ENCODE measurements around the gene NCAPD3. TPM values are rescaled to one million over a fixed set of nuclear protein-coding genes. Genes with fewer than 3 reads are reported as not detected.

The NCAPD3 gene
- total RNA-seq, 1 experiment from 2014 or later: 52.2 TPM

DNA sequence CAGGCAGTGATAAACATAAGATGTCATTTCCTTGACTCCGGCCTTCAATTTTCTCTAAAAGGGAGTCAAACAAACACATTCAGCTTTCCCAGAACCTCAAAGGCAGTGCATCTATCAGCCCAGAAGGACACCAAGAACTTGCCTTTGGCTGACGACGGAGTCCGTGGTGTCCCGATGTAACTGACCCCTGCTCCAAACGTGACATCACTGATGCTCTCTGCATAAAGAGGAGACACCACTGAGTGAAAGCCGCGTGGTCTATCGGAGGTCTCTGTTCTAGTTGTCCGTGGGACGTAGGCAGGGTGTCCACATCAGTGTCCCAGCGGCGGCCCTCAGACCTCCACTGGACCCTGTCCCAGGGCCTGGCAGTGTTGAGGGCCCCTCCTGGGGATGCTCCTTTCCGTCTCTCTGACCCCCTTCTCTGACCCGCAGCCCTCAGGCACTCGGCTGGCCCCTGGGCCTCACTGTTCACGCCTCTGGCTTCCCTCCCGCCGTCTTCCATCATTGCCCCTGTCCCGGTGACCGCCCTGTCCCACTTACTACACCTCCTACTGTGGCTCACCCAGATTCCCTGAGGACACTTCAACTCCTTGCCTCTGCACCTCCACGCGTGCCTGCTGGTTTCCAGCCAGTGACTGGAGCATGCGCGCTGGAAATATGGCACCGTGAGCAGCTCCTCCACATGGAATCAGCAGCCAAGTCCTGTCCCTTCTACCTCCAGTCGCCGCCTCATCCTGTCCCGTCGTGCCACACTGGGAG lies 70.4 kb downstream of the NCAPD3 start:
- Histone ChIP-seq H2AK5ac (ENCODE audit: insufficient read length, low read length) (no peak overlapping the region), H2BK20ac (ENCODE audit: low read depth, low read length, poor library complexity, severe bottlenecking) (no peak overlapping the region), H4K8ac (replicated peaks; ENCODE audit: insufficient read length, low read depth, low read length) (no peak overlapping the region), H3K79me1 (ENCODE audit: insufficient read depth, low read depth, low read length, poor library complexity, severe bottlenecking) (no peaks in the 10 kb centered on the region), H2BK5ac (ENCODE audit: insufficient read length, low read length) (no peak overlapping the region), H3K23me2 (ENCODE audit: insufficient read length, low read depth, low read length, poor library complexity, severe bottlenecking) (no peaks in the 10 kb centered on the region), H3K14ac (ENCODE audit: insufficient read depth, low read length) (no peak overlapping the region), H3T11ph (ENCODE audit: low read length) (no peak overlapping the region), H3K18ac (ENCODE audit: insufficient read length, low read depth, low read length) (no peak overlapping the region), H4K5ac (ENCODE audit: insufficient read length, low read depth, low read length) (no peak overlapping the region), H3K79me2 (ENCODE audit: insufficient read depth, low read length) (no peaks in the 10 kb centered on the region), H2AFZ (ENCODE audit: low read length) (no peak overlapping the region), H3K23ac (ENCODE audit: insufficient read length, low read depth, low read length) (no peak overlapping the region), H3K56ac (ENCODE audit: insufficient read length, low read depth, low read length) (no peak overlapping the region), H2BK120ac (ENCODE audit: low read depth, low read length, poor library complexity, severe bottlenecking) (no peak overlapping the region), H3K4ac (ENCODE audit: low read depth, low read length) (no peak overlapping the region), H3K4me1 (ENCODE audit: insufficient read depth, low read length) (no peaks in the 10 kb centered on the region), H3K4me2 (ENCODE audit: insufficient read depth, insufficient read length, low read length) (no peak overlapping the region), H3K27ac (ENCODE audit: insufficient read length, low read depth, low read length) (no peak overlapping the region), H3K9ac (ENCODE audit: extremely low read depth, insufficient read length, low read length) (no peak overlapping the region), H4K91ac (ENCODE audit: insufficient read length, low read depth, low read length) (no peak overlapping the region), H3K9me3 (ENCODE audit: control insufficient read depth, low read depth, low read length) (no peaks in the 10 kb centered on the region), H4K20me1 (ENCODE audit: control insufficient read depth, insufficient read depth, insufficient read length) (no peaks in the 10 kb centered on the region), H2BK15ac (ENCODE audit: low read depth, low read length) (no peak overlapping the region), H2BK12ac (ENCODE audit: insufficient read length, low read depth, low read length) (no peak overlapping the region), H3K27me3 (ENCODE audit: insufficient read depth, low read length) (no peaks in the 10 kb centered on the region)
- TF ChIP-seq, protein P1, sequence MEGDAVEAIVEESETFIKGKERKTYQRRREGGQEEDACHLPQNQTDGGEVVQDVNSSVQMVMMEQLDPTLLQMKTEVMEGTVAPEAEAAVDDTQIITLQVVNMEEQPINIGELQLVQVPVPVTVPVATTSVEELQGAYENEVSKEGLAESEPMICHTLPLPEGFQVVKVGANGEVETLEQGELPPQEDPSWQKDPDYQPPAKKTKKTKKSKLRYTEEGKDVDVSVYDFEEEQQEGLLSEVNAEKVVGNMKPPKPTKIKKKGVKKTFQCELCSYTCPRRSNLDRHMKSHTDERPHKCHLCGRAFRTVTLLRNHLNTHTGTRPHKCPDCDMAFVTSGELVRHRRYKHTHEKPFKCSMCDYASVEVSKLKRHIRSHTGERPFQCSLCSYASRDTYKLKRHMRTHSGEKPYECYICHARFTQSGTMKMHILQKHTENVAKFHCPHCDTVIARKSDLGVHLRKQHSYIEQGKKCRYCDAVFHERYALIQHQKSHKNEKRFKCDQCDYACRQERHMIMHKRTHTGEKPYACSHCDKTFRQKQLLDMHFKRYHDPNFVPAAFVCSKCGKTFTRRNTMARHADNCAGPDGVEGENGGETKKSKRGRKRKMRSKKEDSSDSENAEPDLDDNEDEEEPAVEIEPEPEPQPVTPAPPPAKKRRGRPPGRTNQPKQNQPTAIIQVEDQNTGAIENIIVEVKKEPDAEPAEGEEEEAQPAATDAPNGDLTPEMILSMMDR (conservative IDR thresholded peaks at IDR 0.05): no peak
- no peak for DNase-seq
- Mint-ChIP-seq H3K27ac (peak overlapping the region; percentile 4 to 57 (median 24); a peak in 3 of 7 replicates), H3K4me3 (no peak overlapping the region), H3K4me1 (no peaks in the 10 kb centered on the region), H3K27me3 (ENCODE audit: low read depth) (no peaks in the 10 kb centered on the region; the same call in 1 of the 2 replicates), H3K9me3 (no peaks in the 10 kb centered on the region), H3K36me3 (ENCODE audit: insufficient read depth in 1 of 3, low read depth in 3 of 3) (peaks cover 76 to 92% (median 85%) of the 10 kb centered on the region in 3 experiments)
- WGBS (ENCODE audit: extremely low coverage, insufficient read length, low lambda C conversion rate): no CpG with 5 or more reads among the region's 30 CpGs
